Measurements from ENCODE around the gene PARVB.

Gene PARVB

GRCh38 chr22:44028091-44028490, 4.0 kb downstream of the PARVB start:
- no peak overlapping the region for H3K27ac ChIP-seq (ENCODE audit: low read depth, low read length)
- H3K4me3 ChIP-seq (ENCODE audit: low read depth, low read length), result no peak overlapping the region
- H3K79me2 ChIP-seq (ENCODE audit: control insufficient read depth, insufficient read depth, low read length, unreplicated experiment), result peaks cover 21% of the 10 kb centered on the region
- no peaks in the 10 kb centered on the region for H3K4me1 ChIP-seq (ENCODE audit: control insufficient read depth, insufficient read depth, low read length, unreplicated experiment)
- H3K27me3 ChIP-seq (ENCODE audit: insufficient read depth, low read length), result no peaks in the 10 kb centered on the region
- no peak overlapping the region for H2AFZ ChIP-seq (ENCODE audit: low read length, unreplicated experiment)
- no peaks in the 10 kb centered on the region for H3K36me3 ChIP-seq (ENCODE audit: insufficient read depth, low read length)

- Histone ChIP-seq H2AFZ (ENCODE audit: low read length, unreplicated experiment) (no peak overlapping the region), H3K4me3 (ENCODE audit: low read depth, low read length) (no peak overlapping the region), H3K36me3 (ENCODE audit: insufficient read depth, low read length) (no peaks in the 10 kb centered on the region), H3K79me2 (ENCODE audit: control insufficient read depth, insufficient read depth, low read length, unreplicated experiment) (peaks cover 16% of the 10 kb centered on the region), H3K27ac (ENCODE audit: low read depth, low read length) (no peak overlapping the region), H3K4me1 (ENCODE audit: control insufficient read depth, insufficient read depth, low read length, unreplicated experiment) (no peaks in the 10 kb centered on the region), H3K27me3 (ENCODE audit: insufficient read depth, low read length) (no peaks in the 10 kb centered on the region)
These were observed 5.0 kb downstream of the PARVB start for GRCh38 chr22:44029069-44029468.

- H3K27me3 ChIP-seq (ENCODE audit: insufficient read depth, low read length), result no peaks in the 10 kb centered on the region
- no peak overlapping the region for H3K4me3 ChIP-seq (ENCODE audit: low read depth, low read length)
- H3K27ac ChIP-seq (ENCODE audit: low read depth, low read length), result no peak overlapping the region
- H2AFZ ChIP-seq (ENCODE audit: low read length, unreplicated experiment), result no peak overlapping the region
- no peaks in the 10 kb centered on the region for H3K36me3 ChIP-seq (ENCODE audit: insufficient read depth, low read length)
- H3K79me2 ChIP-seq (ENCODE audit: control insufficient read depth, insufficient read depth, low read length, unreplicated experiment), result peaks cover 13% of the 10 kb centered on the region
- no peaks in the 10 kb centered on the region for H3K4me1 ChIP-seq (ENCODE audit: control insufficient read depth, insufficient read depth, low read length, unreplicated experiment)
These were observed 6.1 kb downstream of the PARVB start for GRCh38 chr22:44030051-44030701.

- no peak overlapping the region for H3K4me3 ChIP-seq (ENCODE audit: low read depth, low read length)
- H3K27ac ChIP-seq (ENCODE audit: low read depth, low read length), result no peak overlapping the region
- peaks cover 11% of the 10 kb centered on the region for H3K79me2 ChIP-seq (ENCODE audit: control insufficient read depth, insufficient read depth, low read length, unreplicated experiment)
- H3K27me3 ChIP-seq (ENCODE audit: insufficient read depth, low read length), result no peaks in the 10 kb centered on the region
- H3K36me3 ChIP-seq (ENCODE audit: insufficient read depth, low read length), result no peaks in the 10 kb centered on the region
- H3K4me1 ChIP-seq (ENCODE audit: control insufficient read depth, insufficient read depth, low read length, unreplicated experiment), result no peaks in the 10 kb centered on the region
- no peak overlapping the region for H2AFZ ChIP-seq (ENCODE audit: low read length, unreplicated experiment)
These were observed 6.6 kb downstream of the PARVB start for GRCh38 chr22:44030702-44031082.

GRCh38 chr22:44031158-44031952, 7.3 kb downstream of the PARVB start:
- Histone ChIP-seq H3K27ac (ENCODE audit: low read depth, low read length) (no peak overlapping the region), H3K36me3 (ENCODE audit: insufficient read depth, low read length) (no peaks in the 10 kb centered on the region), H2AFZ (ENCODE audit: low read length, unreplicated experiment) (no peak overlapping the region), H3K79me2 (ENCODE audit: control insufficient read depth, insufficient read depth, low read length, unreplicated experiment) (peaks cover 8% of the 10 kb centered on the region), H3K27me3 (ENCODE audit: insufficient read depth, low read length) (no peaks in the 10 kb centered on the region), H3K4me1 (ENCODE audit: control insufficient read depth, insufficient read depth, low read length, unreplicated experiment) (no peaks in the 10 kb centered on the region), H3K4me3 (ENCODE audit: low read depth, low read length) (no peak overlapping the region)

GRCh38 chr22:44032126-44032730, 8.1 kb downstream of the PARVB start:
- peaks cover 5% of the 10 kb centered on the region for H3K79me2 ChIP-seq (ENCODE audit: control insufficient read depth, insufficient read depth, low read length, unreplicated experiment)

GRCh38 chr22:44033287-44033686, 9.2 kb downstream of the PARVB start:
- Histone ChIP-seq H3K4me1 (ENCODE audit: control insufficient read depth, insufficient read depth, low read length, unreplicated experiment) (peaks cover 10% of the 10 kb centered on the region), H3K27me3 (ENCODE audit: insufficient read depth, low read length) (no peaks in the 10 kb centered on the region), H3K27ac (ENCODE audit: low read depth, low read length) (no peak overlapping the region), H3K36me3 (ENCODE audit: insufficient read depth, low read length) (no peaks in the 10 kb centered on the region), H3K4me3 (ENCODE audit: low read depth, low read length) (no peak overlapping the region), H2AFZ (ENCODE audit: low read length, unreplicated experiment) (no peak overlapping the region), H3K79me2 (ENCODE audit: control insufficient read depth, insufficient read depth, low read length, unreplicated experiment) (peaks cover 3% of the 10 kb centered on the region)

More at GRCh38 chr22:44032126-44032730, 8.1 kb downstream of the PARVB start:
- H3K4me1 ChIP-seq (ENCODE audit: control insufficient read depth, insufficient read depth, low read length, unreplicated experiment), result peaks cover 2% of the 10 kb centered on the region
- no peak overlapping the region for H2AFZ ChIP-seq (ENCODE audit: low read length, unreplicated experiment)
- H3K4me3 ChIP-seq (ENCODE audit: low read depth, low read length), result no peak overlapping the region
- no peak overlapping the region for H3K27ac ChIP-seq (ENCODE audit: low read depth, low read length)
- H3K27me3 ChIP-seq (ENCODE audit: insufficient read depth, low read length), result no peaks in the 10 kb centered on the region
- no peaks in the 10 kb centered on the region for H3K36me3 ChIP-seq (ENCODE audit: insufficient read depth, low read length)

GRCh38 chr22:44033694-44034093, 9.6 kb downstream of the PARVB start:
- Histone ChIP-seq H3K36me3 (ENCODE audit: insufficient read depth, low read length) (no peaks in the 10 kb centered on the region), H3K27me3 (ENCODE audit: insufficient read depth, low read length) (no peaks in the 10 kb centered on the region), H3K27ac (ENCODE audit: low read depth, low read length) (no peak overlapping the region), H2AFZ (ENCODE audit: low read length, unreplicated experiment) (no peak overlapping the region), H3K4me3 (ENCODE audit: low read depth, low read length) (no peak overlapping the region), H3K79me2 (ENCODE audit: control insufficient read depth, insufficient read depth, low read length, unreplicated experiment) (no peaks in the 10 kb centered on the region), H3K4me1 (ENCODE audit: control insufficient read depth, insufficient read depth, low read length, unreplicated experiment) (peaks cover 10% of the 10 kb centered on the region)

- Histone ChIP-seq H3K4me3 (ENCODE audit: low read depth, low read length) (peak overlapping the region; percentile 31; the same call in 1 of the 2 replicates), H2AFZ (ENCODE audit: low read length, unreplicated experiment) (no peak overlapping the region), H3K36me3 (ENCODE audit: insufficient read depth, low read length) (no peaks in the 10 kb centered on the region), H3K4me1 (ENCODE audit: control insufficient read depth, insufficient read depth, low read length, unreplicated experiment) (peaks cover 10% of the 10 kb centered on the region), H3K27ac (ENCODE audit: low read depth, low read length) (peak overlapping the region; percentile 52; the same call in 1 of the 2 replicates), H3K27me3 (ENCODE audit: insufficient read depth, low read length) (no peaks in the 10 kb centered on the region), H3K79me2 (ENCODE audit: control insufficient read depth, insufficient read depth, low read length, unreplicated experiment) (no peaks in the 10 kb centered on the region)
These were observed 13.6 kb downstream of the PARVB start for GRCh38 chr22:44037519-44038375.

- peaks cover 2% of the 10 kb centered on the region for H3K79me2 ChIP-seq (ENCODE audit: control insufficient read depth, insufficient read depth, low read length, unreplicated experiment)
- no peak overlapping the region for H2AFZ ChIP-seq (ENCODE audit: low read length, unreplicated experiment)
- H3K4me1 ChIP-seq (ENCODE audit: control insufficient read depth, insufficient read depth, low read length, unreplicated experiment), result peaks cover 10% of the 10 kb centered on the region
- no peaks in the 10 kb centered on the region for H3K27me3 ChIP-seq (ENCODE audit: insufficient read depth, low read length)
- no peak overlapping the region for H3K27ac ChIP-seq (ENCODE audit: low read depth, low read length)
- no peaks in the 10 kb centered on the region for H3K36me3 ChIP-seq (ENCODE audit: insufficient read depth, low read length)
- no peak overlapping the region for H3K4me3 ChIP-seq (ENCODE audit: low read depth, low read length)
These were observed 15.6 kb downstream of the PARVB start for GRCh38 chr22:44039566-44040171.

All from ACC112 (cell line).